ENCODE data around the gene GJC3.

- TF ChIP-seq CTCF (IDR thresholded peaks at IDR 0.05) (no peak), ZFX (IDR thresholded peaks at IDR 0.05; ENCODE audit: borderline replicate concordance) (no peak)
Observed at GRCh38 chr7:99974681-99975080, 45.3 kb upstream of the GJC3 start.

Measured in 22Rv1 (cell line).